Neural cell (in vitro differentiated cells): Measurements from ENCODE around the gene MYO18B.

Experiments
- MXI1 ChIP-seq: fragments of 450-650 bp; conservative IDR thresholded peaks from 2 replicates; pipeline ENCODE4 v1.6.1; 2014; ENCODE audit warnings: antibody characterized with exemption, mild to moderate bottlenecking; ENCODE audit not compliant: poor library complexity, severe bottlenecking
- TF ChIP-seq, protein P1 (sequence below): fragments of 450-650 bp; IDR thresholded peaks from 2 replicates; pipeline ENCODE4 v1.5.1; 2014; ENCODE audit warnings: antibody characterized with exemption, mild to moderate bottlenecking, moderate library complexity; ENCODE audit not compliant: poor library complexity, severe bottlenecking

- TF ChIP-seq, protein P1, sequence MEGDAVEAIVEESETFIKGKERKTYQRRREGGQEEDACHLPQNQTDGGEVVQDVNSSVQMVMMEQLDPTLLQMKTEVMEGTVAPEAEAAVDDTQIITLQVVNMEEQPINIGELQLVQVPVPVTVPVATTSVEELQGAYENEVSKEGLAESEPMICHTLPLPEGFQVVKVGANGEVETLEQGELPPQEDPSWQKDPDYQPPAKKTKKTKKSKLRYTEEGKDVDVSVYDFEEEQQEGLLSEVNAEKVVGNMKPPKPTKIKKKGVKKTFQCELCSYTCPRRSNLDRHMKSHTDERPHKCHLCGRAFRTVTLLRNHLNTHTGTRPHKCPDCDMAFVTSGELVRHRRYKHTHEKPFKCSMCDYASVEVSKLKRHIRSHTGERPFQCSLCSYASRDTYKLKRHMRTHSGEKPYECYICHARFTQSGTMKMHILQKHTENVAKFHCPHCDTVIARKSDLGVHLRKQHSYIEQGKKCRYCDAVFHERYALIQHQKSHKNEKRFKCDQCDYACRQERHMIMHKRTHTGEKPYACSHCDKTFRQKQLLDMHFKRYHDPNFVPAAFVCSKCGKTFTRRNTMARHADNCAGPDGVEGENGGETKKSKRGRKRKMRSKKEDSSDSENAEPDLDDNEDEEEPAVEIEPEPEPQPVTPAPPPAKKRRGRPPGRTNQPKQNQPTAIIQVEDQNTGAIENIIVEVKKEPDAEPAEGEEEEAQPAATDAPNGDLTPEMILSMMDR, result no peak
- no peak for TF ChIP-seq MXI1
Measured at GRCh38 chr22:26033586-26033985, 291.6 kb downstream of the MYO18B start.
